ENCODE measurements around the gene CMTM4.

DNA sequence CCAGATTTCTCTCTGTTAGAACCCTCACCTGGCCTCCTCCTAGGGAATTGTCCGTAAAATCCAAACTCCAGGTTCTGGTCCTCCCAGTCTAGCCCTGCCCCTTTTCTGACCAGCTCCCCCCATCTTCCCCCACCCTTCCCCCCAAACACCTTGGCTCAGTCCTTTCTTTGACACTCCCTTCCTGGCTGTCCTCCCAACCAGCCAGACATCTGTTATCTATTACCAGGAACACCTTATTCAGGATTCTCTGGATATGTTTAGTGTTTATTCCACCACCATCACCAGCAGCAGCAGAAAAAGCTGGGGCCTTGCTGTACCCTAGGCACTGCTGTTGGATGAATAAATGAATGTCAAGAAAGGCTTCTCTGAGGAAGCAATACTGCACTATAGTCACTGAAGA lies 96.1 kb downstream of the CMTM4 start:
- no peak for TF ChIP-seq POLR2A (IDR thresholded peaks at IDR 0.05)
- TF ChIP-seq, protein P1, sequence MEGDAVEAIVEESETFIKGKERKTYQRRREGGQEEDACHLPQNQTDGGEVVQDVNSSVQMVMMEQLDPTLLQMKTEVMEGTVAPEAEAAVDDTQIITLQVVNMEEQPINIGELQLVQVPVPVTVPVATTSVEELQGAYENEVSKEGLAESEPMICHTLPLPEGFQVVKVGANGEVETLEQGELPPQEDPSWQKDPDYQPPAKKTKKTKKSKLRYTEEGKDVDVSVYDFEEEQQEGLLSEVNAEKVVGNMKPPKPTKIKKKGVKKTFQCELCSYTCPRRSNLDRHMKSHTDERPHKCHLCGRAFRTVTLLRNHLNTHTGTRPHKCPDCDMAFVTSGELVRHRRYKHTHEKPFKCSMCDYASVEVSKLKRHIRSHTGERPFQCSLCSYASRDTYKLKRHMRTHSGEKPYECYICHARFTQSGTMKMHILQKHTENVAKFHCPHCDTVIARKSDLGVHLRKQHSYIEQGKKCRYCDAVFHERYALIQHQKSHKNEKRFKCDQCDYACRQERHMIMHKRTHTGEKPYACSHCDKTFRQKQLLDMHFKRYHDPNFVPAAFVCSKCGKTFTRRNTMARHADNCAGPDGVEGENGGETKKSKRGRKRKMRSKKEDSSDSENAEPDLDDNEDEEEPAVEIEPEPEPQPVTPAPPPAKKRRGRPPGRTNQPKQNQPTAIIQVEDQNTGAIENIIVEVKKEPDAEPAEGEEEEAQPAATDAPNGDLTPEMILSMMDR (IDR thresholded peaks at IDR 0.05) = no peak
